ENCODE measurements around the gene PRR16. TPM values are rescaled to one million over a fixed set of nuclear protein-coding genes. Genes with fewer than 3 reads are reported as not detected.
"Not testable (repeated sequence)": the region's sequence is repeated elsewhere in the genome, so short reads cannot be mapped to it uniquely, and the experiment has no call there.

PRR16 gene
- total RNA-seq, 1 donor from 2014 or later = 0.29 TPM

GRCh38 chr5:120695368-120695880, 231.3 kb downstream of the PRR16 start:
- no peak overlapping the region for H3K4me3 Mint-ChIP-seq
- H3K27ac Mint-ChIP-seq = no peak overlapping the region
- H3K4me1 Mint-ChIP-seq = no peaks in the 10 kb centered on the region
- H3K27me3 Mint-ChIP-seq = no peaks in the 10 kb centered on the region
- ATAC-seq (ENCODE audit: low read depth) (no peak), DNase-seq (no peak)
- intact Hi-C loops (cut with micrococcal nuclease) = no loop called here
- POLR2A ChIA-PET = no interaction called here
- H3K9me3 Mint-ChIP-seq = no peaks in the 10 kb centered on the region
- CTCF ChIA-PET = no interaction called here
- no peaks in the 10 kb centered on the region for H3K36me3 Mint-ChIP-seq (ENCODE audit: low read depth)
- TF ChIP-seq CTCF (IDR thresholded peaks at IDR 0.05) = no peak

- Mint-ChIP-seq H3K9me3 (no peaks in the 10 kb centered on the region), H3K36me3 (ENCODE audit: low read depth) (no peaks in the 10 kb centered on the region), H3K27ac (no peak overlapping the region), H3K4me3 (no peak overlapping the region), H3K4me1 (no peaks in the 10 kb centered on the region), H3K27me3 (no peaks in the 10 kb centered on the region)
- DNase-seq = no peak
- intact Hi-C loops (cut with micrococcal nuclease) = no loop called here
- ChIA-PET POLR2A (no interaction called here), CTCF (no interaction called here)
- no peak for ATAC-seq (ENCODE audit: low read depth)
- no peak for TF ChIP-seq CTCF (IDR thresholded peaks at IDR 0.05)
These were observed 233.0 kb downstream of the PRR16 start for GRCh38 chr5:120697147-120697546.

- H3K36me3 Mint-ChIP-seq (ENCODE audit: low read depth); H3K27ac Mint-ChIP-seq; H3K4me3 Mint-ChIP-seq; intact Hi-C loops (cut with micrococcal nuclease); DNase-seq; H3K9me3 Mint-ChIP-seq; H3K27me3 Mint-ChIP-seq; ATAC-seq (ENCODE audit: low read depth); POLR2A ChIA-PET; H3K4me1 Mint-ChIP-seq; CTCF ChIA-PET: not testable (repeated sequence)
These were observed 233.7 kb downstream of the PRR16 start for GRCh38 chr5:120697670-120698327.

- H3K27ac Mint-ChIP-seq; H3K4me1 Mint-ChIP-seq; POLR2A ChIA-PET; CTCF ChIA-PET; DNase-seq; H3K27me3 Mint-ChIP-seq; H3K4me3 Mint-ChIP-seq; H3K9me3 Mint-ChIP-seq; intact Hi-C loops (cut with micrococcal nuclease); ATAC-seq (ENCODE audit: low read depth); H3K36me3 Mint-ChIP-seq (ENCODE audit: low read depth): not testable (repeated sequence)
These were observed 236.6 kb downstream of the PRR16 start for GRCh38 chr5:120700653-120701052.

GRCh38 chr5:120702817-120703538, 238.9 kb downstream of the PRR16 start:
- POLR2A ChIA-PET; ATAC-seq (ENCODE audit: low read depth); H3K4me1 Mint-ChIP-seq; H3K4me3 Mint-ChIP-seq; H3K27me3 Mint-ChIP-seq; CTCF ChIA-PET; H3K27ac Mint-ChIP-seq; intact Hi-C loops (cut with micrococcal nuclease); H3K36me3 Mint-ChIP-seq (ENCODE audit: low read depth); DNase-seq; H3K9me3 Mint-ChIP-seq: not testable (repeated sequence)

- no peak overlapping the region for H3K4me3 Mint-ChIP-seq
- CTCF ChIA-PET = no interaction called here
- intact Hi-C loops (cut with micrococcal nuclease) = no loop called here
- no peaks in the 10 kb centered on the region for H3K27me3 Mint-ChIP-seq
- no peaks in the 10 kb centered on the region for H3K9me3 Mint-ChIP-seq
- no peak overlapping the region for H3K27ac Mint-ChIP-seq
- POLR2A ChIA-PET = no interaction called here
- DNase-seq = no peak
- no peak for ATAC-seq (ENCODE audit: low read depth)
- no peak for TF ChIP-seq CTCF (IDR thresholded peaks at IDR 0.05)
- H3K36me3 Mint-ChIP-seq (ENCODE audit: low read depth) = no peaks in the 10 kb centered on the region
- H3K4me1 Mint-ChIP-seq = no peaks in the 10 kb centered on the region
These were observed 240.0 kb downstream of the PRR16 start for GRCh38 chr5:120703918-120704587.
